ENCODE results near the gene AP2S1.

DNA sequence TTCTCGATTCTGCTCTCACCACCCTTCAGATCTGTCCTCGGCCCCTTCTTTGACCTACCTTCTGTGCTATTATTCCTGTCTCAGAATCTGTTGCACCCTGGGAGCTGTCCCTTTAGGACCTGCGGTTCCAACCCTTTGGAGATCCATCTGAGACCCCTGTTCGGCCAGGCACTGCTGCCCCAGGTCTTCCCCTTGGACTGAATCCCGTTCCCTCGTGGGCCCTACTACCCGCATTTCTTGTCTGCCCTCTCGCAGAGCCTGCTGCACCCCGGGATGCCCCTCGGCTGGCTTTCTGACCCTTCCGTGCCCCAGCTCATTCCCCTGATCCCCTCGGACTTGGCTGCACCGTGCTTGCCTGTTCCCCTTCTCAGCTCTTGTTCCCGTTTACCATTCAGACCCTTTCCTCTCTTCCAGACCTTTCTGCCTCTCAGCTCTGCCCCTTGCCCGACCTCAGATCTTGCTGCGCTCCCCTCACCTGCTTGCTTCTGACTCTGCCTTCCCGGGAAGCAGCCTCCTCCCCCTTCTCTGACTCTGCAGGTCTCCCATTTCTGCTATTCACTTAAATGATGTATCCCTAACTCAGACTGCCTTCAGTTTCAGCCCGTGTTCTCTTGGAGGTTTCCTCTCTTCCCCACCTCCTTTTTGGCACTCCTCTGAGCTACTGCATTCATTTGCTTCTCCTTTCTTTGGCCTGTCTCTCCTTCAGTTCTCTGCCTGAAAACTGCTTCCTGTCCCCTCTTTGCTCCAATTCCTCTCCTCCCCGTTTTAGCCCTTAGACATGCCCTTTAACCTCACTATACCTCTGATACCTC is 11.3 kb upstream of the AP2S1 start:
- peak; percentile 28 for TF ChIP-seq POLR2AphosphoS5 (IDR thresholded peaks at IDR 0.05)
- TF ChIP-seq, protein P1, sequence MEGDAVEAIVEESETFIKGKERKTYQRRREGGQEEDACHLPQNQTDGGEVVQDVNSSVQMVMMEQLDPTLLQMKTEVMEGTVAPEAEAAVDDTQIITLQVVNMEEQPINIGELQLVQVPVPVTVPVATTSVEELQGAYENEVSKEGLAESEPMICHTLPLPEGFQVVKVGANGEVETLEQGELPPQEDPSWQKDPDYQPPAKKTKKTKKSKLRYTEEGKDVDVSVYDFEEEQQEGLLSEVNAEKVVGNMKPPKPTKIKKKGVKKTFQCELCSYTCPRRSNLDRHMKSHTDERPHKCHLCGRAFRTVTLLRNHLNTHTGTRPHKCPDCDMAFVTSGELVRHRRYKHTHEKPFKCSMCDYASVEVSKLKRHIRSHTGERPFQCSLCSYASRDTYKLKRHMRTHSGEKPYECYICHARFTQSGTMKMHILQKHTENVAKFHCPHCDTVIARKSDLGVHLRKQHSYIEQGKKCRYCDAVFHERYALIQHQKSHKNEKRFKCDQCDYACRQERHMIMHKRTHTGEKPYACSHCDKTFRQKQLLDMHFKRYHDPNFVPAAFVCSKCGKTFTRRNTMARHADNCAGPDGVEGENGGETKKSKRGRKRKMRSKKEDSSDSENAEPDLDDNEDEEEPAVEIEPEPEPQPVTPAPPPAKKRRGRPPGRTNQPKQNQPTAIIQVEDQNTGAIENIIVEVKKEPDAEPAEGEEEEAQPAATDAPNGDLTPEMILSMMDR (IDR thresholded peaks at IDR 0.05; ENCODE audit: poor library complexity, severe bottlenecking) = no peak
